Cerebellar cortex (tissue), 1 donor: ENCODE data around the gene RNF126.
"Not testable (repeated sequence)": the region's sequence is repeated elsewhere in the genome, so short reads cannot be mapped to it uniquely, and the experiment has no call there.

ENCODE experiments used
- DNase-seq: peaks from one replicate; pipeline ENCODE4 v3.0.0-alpha.2; 2015; ENCODE audit warnings: low spot score

Gene RNF126

DNA sequence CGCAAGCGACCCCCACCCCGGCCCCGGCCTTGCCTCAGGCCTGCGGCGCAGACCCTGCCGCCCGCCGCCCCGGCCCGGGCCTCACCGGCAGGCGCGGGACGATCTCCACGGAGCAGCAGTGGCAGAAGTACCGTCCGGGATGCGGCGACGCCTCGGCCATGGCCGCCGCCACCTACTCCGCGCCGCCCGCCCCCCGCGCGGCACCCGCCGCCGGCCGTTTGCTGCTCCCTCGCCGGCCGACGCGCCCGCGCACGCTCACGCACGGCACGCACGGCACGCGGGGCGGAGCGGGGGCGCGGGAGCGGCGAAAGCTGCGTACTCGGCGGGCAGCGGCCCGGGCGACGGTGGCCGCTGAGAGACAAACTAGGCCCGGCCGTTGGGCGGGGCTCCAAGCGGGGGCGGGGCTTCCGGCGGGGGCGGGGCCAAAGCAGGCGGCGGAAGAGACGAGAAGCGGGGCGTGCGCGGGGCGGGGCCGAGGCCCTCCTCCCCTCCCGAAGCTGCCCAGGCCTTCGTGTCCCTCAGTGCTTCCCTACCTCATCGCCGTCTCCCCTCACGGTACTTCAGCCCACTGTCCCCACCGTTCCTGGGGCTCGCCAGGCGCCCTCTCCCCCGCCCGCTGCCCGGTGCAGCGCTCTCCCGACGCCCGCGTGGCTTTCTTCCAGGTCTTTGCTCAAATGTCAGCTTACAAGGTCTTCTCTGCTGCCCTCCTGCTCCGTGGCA lies at the start of gene RNF126:
RNF126 (minus strand) TSS at position 253 of the 720 bp plus-strand sequence; CDS start at position 160, 93 bp downstream.
- peak; percentile 85 for DNase-seq

DNA sequence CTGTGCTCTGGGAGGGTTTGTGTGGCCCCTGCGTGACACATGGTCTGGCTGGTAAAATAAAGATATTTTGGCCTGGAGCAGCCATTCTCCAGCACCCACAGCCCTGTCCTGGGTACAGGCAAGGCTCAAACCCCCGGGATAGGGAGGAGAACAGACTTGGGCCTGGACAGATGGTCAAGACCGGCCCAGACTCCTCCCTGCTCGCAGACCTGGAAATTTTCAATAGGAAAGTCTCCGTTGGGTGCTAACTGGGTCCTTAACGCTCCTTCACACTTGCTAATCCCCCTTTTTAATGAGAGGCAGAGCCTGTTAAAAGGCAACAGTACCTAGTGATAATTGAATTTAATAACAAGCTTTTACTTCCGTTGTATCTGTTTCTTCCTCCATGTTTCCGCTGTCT lies 48.2 kb upstream of the RNF126 start:
- peak; percentile 37 for DNase-seq

DNA sequence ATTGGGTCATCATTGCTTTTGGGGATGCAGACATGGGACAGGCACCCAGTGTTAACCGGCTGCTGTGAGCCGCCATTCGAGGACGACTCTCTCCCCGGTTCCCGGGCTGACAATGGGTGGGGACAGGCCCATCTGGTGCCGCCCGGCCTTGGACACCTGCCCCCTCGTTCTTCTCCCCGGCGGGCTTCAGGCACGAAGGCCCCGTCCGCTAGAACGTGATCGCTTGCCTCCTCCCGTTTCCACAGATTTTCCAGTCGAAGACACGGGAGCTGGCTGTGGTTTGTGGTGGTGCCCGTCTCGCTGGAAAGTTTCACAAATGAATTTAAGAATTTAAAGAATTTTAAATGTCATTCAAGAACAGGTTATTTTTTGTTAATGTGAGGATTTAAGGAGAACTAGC lies 47.8 kb upstream of the RNF126 start:
- peak; percentile 38 for DNase-seq

GRCh38 chr19:709965-710571 lies 47.1 kb upstream of the RNF126 start:
- DNase-seq = no peak

DNA sequence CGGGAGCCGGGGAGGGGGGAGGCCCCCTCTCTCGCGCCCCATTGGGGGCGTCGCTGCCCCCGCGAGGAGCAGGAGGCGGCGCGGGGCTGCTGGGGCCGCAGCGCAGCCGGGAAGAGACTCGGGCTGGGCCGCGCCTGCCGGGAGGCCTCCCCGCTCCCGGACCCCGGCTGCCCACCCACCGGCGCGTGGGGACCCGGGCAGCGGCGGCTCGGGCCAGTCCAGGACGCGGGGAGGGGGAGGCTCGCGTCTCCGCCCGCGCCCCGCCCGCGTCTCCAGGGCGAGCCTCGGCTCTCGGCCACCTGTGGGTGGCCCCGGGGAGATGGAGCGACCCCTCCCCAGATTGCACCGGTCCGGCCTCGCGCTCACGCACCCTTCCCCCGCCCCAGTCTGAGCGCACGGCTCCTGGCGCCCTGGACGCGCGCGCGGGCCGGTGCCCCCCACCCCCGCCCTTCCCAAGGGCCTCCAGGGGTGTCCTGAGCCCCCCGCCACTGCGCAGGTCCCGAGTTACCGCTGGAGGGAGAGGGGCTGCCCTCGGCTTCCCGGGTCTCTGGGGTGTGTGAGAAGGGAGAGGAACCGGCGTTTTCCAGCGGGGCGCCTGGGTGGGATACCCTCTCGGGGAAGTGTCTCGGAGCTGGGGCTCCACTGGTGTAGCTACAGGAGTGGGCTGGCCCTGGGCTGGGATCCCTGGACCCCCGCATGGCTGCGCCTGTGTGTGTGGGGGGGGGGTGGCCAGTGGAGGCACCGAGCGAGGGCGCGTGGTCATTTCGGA lies 46.4 kb upstream of the RNF126 start:
- DNase-seq = no peak

GRCh38 chr19:708154-709143 lies 45.4 kb upstream of the RNF126 start, which contains the start of gene PALM:
Gene PALM (plus strand): TSS chr19:708935. CDS start chr19:709147, 212 bp downstream.
- peak; percentile 25 for DNase-seq

GRCh38 chr19:704447-704741 lies 41.4 kb upstream of the RNF126 start:
- DNase-seq = no peak

DNA sequence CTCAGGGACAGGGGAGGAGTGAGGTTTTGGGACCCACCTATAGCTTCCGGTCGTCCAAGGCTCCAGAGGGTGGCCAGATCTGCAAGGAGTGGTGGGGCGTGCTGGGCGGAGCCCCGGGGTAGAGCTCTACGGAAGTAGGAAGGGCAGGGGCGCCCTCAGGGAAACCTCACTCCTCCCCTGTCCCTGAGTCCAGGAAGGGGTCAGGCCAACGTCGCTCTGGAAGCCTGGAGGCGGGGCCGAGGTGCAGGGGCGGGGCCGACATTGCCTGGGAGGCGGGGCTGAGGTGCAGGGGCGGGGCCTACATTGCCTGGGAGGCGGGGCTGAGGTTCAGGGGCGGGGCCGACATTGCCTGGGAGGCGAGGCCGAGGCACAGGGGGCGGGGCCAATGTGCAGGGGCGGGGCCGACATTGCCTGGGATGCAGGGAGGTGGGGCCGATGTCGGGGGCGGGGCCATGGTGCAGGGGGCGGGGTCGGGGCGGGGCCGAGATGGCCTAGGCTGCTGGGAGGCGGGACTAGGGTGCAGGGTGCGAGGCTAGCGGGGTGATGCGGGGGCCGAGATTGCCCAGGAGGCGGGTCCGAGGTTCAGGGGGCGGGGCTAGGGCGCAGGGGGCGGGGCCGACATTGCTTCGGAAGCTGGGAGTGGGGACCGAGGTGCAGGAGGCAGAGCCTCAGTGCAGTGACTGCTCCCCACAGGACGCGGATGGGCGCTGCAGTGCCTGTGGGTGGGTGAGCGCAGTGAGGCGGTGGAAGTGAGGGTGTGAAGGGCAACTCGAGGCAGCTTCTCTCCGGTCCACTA lies 40.8 kb upstream of the RNF126 start:
- DNase-seq = peak; percentile 35

- no peak for DNase-seq
These were observed 40.3 kb upstream of the RNF126 start for GRCh38 chr19:703329-703650.

DNA sequence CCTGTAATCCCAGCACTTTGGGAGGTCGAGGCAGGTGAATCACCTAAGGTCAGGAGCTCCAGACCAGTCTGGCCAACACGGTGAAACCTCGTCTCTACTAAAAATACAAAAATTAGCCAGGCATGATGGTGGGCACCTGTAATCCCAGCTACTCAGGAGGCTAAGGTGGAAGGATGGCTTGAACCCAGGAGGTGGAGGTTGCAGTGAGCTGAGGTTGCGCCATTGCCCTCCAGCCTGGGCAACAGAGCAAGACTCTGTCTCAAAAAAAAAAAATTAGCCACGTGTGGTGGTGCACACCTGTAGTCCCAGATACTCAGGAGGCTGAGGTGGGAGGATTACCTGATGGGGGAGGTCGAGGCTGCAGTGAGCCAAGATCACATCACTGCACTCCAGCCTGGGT lies 39.8 kb upstream of the RNF126 start:
- not testable (repeated sequence) for DNase-seq

DNA sequence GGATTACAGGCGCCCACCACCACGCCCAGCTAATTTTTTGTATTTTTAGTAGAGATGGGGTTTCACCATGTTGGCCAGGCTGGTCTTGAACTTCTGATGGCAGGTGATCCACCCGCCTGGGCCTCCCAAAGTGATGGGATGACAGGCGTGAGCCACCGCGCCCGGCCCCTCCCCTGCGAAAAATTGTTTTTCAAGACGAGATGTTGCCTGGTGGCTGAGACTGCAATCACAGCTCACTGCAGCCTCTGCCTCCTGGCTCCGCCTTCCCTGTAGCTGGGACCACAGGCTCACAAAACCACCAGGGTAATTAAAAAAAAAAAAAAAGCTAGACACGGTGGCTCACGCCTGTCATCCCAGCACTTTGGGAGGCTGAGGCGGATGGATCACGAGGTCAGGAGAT lies 36.9 kb upstream of the RNF126 start:
- DNase-seq = not testable (repeated sequence)

GRCh38 chr19:698529-698928 lies 35.5 kb upstream of the RNF126 start:
- not testable (repeated sequence) for DNase-seq

DNA sequence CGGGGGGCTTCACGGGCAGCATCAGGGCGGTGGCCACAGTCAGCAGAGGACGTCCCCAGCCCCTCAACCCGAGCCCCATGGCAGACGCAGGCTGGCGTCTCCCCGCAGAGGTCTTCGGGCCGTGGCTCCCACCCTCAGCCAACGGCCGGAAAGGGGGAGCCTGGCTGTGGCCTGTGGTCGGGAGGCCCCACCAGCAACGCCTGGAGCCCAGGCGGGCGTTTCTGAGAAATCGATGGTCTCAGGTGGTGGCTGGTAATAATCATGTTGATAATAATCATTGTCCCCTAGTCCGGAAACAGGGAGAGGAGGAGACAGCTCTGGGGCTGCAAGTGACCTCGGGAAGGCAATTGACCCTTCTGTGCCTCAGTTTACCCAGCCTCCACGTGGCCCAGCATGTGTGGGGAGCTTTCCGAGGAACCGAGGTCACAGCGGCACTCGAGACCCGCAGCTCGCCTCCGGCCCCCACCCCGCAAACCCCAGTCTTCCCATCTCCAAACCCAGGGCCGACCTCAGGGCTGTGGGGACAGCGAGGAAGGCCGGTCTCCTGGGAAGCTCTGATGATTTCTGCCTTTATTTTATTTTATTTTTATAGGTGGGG lies 32.4 kb upstream of the RNF126 start, which contains the start of gene PRSS57:
PRSS57 (minus strand) TSS at position 101 of the 598 bp plus-strand sequence; CDS start at position 79, 22 bp downstream.
- no peak for DNase-seq

GRCh38 chr19:694481-695351 lies 31.7 kb upstream of the RNF126 start:
- DNase-seq = no peak

GRCh38 chr19:690203-690602 lies 27.2 kb upstream of the RNF126 start:
- no peak for DNase-seq

- DNase-seq = no peak
These were observed 26.0 kb upstream of the RNF126 start for GRCh38 chr19:688992-689391.

- no peak for DNase-seq
These were observed 25.2 kb upstream of the RNF126 start for GRCh38 chr19:688214-688613.

GRCh38 chr19:687569-688166 lies 24.7 kb upstream of the RNF126 start:
- no peak for DNase-seq
